OCI-LY7 (cell line): ENCODE measurements around the gene ATXN7L2.

Experiments used
- CTCF ChIP-seq: fragments of 200-600 bp; sonication (generic); conservative IDR thresholded peaks from 2 replicates; pipeline ENCODE4 v1.5.1; 2014; ENCODE audit warnings: mild to moderate bottlenecking, antibody characterized with exemption, low read length, moderate library complexity, mixed read lengths
- EZH2phosphoT487 ChIP-seq: fragments of 200-600 bp; sonication (generic); IDR thresholded peaks from 2 replicates; pipeline ENCODE4 v1.6.1; 2018; ENCODE audit warnings: low read depth, borderline replicate concordance, mild to moderate bottlenecking, mixed run types, antibody characterized with exemption, low read length, moderate library complexity, mixed read lengths

- TF ChIP-seq CTCF: peak; percentile 62; the same call in 1 of the 2 replicates
- no peak for TF ChIP-seq EZH2phosphoT487
Observed at GRCh38 chr1:109482791-109483671, 674 bp upstream of the ATXN7L2 start.
